Neural cell (in vitro differentiated cells): ENCODE results near the gene S100A5.

Source experiments
- SMC3 ChIP-seq: fragments of 450-650 bp; conservative IDR thresholded peaks from 2 replicates; pipeline ENCODE4 v1.6.1; 2014; ENCODE audit warnings: antibody characterized with exemption, mild to moderate bottlenecking, moderate library complexity; ENCODE audit not compliant: poor library complexity
- TF ChIP-seq, protein P1 (sequence below): fragments of 450-650 bp; IDR thresholded peaks from 2 replicates; pipeline ENCODE4 v1.5.1; 2014; ENCODE audit warnings: antibody characterized with exemption, mild to moderate bottlenecking, moderate library complexity; ENCODE audit not compliant: poor library complexity, severe bottlenecking

DNA sequence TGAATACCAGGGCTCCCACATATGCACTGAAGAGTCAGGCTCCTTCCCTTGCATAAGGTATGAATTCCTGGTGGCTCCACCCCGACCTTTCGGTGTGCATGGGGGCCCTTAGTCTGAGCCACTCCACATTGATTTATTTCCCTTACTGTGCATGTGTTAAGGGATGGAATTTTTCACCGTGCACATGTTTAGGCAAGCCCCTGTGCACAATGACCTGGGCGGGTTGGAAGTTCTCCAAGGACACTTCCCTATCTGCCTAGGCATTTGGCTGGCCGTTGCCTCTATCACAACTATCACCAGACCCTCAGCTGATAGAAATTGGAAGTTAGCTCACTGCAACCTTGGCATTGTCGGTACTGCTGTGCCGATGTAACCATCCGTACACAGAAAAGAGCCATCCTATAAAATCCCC is 14.6 kb downstream of the S100A5 start:
- TF ChIP-seq, protein P1, sequence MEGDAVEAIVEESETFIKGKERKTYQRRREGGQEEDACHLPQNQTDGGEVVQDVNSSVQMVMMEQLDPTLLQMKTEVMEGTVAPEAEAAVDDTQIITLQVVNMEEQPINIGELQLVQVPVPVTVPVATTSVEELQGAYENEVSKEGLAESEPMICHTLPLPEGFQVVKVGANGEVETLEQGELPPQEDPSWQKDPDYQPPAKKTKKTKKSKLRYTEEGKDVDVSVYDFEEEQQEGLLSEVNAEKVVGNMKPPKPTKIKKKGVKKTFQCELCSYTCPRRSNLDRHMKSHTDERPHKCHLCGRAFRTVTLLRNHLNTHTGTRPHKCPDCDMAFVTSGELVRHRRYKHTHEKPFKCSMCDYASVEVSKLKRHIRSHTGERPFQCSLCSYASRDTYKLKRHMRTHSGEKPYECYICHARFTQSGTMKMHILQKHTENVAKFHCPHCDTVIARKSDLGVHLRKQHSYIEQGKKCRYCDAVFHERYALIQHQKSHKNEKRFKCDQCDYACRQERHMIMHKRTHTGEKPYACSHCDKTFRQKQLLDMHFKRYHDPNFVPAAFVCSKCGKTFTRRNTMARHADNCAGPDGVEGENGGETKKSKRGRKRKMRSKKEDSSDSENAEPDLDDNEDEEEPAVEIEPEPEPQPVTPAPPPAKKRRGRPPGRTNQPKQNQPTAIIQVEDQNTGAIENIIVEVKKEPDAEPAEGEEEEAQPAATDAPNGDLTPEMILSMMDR = no peak
- no peak for TF ChIP-seq SMC3
